ENCODE measurements around the gene CYTH1. TPM values are rescaled to one million over a fixed set of nuclear protein-coding genes. Genes with fewer than 3 reads are reported as not detected.

Gene CYTH1
- polyA plus RNA-seq, 2 donors, result 36.0 to 52.8 TPM

DNA sequence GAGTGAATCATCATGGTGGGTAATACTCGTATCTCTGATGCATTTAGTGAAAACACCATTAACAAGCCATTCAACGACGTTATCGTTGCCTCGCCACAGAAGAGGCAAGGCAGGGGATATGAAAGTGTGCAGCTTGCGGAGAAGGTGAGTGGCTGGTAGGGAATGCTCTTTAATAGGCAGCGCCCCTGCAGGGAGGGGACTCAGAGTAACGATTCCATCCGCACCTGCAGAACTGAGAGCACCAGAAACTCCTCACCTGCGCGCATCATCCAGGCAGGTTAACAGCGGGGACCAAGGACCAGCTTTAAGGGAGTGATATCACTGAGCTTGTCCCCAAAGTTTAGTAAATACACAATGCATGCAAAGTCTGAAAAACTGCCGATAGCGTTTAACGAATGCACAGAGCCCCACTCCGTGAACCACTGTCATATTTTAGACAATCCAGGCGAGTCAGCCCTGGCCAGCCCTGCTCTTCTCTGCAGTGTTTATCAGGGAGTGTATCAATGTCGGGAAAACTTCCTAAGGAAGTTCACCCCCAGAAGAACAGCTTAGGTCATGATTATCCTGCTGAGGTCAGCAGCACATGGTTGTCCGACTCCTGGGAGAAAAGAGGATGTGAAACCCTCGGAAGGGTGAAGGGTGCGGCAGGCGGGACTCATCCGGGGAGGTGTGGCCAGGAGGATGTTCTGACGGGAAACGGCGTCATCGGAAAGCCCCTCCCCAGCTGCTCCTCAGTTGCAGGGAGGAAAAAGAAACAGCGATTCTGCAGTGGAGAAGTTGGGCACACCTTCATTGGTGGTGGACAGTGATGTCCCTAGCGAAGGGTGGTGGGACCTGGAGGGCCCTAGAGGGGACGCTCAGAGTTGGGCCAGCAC, 136.4 kb downstream of the CYTH1 start:
- Histone ChIP-seq H3K27ac (ENCODE audit: low read depth in 2 of 2, low read length in 1 of 2) (no peak overlapping the region), H3K4me3 (ENCODE audit: low read depth in 1 of 2, low read length in 2 of 2) (no peak overlapping the region), H3K9me3 (ENCODE audit: control insufficient read depth in 2 of 2, insufficient read depth in 1 of 2, low read depth in 1 of 2, low read length in 1 of 2) (no peaks in the 10 kb centered on the region), H3K36me3 (ENCODE audit: control insufficient read depth in 2 of 2, insufficient read depth in 2 of 2, low read length in 1 of 2) (no peaks in the 10 kb centered on the region), H3K27me3 (ENCODE audit: control insufficient read depth in 1 of 2, insufficient read depth in 2 of 2, low read length in 2 of 2) (no peaks in the 10 kb centered on the region), H3K4me1 (ENCODE audit: control insufficient read depth in 2 of 2, insufficient read depth in 2 of 2, low read length in 1 of 2) (no peaks in the 10 kb centered on the region)
- 68 to 71% methylated on average over 30 of the region's 30 CpGs for WGBS, 2 donors

DNA sequence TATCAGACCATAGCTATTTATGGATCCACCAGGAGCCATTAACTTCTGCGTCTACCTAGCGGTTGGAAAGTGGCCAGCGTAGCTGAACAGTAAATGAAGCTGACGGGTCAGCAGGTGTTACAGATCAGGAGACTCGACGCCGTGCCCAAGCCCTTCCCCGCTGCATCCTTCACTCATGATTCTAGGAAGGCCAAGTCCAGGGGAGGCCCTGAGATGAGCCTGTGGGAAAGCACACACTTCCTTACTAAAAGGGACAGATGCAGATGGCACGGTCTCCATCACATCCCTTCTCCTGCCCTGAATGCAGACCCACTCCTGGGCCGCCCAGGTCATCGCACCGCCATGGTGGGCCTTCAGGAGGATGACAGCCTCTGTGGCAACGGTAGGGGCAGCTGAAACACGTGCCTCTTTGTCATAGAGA, 137.1 kb downstream of the CYTH1 start:
- Histone ChIP-seq H3K27ac (ENCODE audit: low read depth in 2 of 2, low read length in 1 of 2) (no peak overlapping the region), H3K9me3 (ENCODE audit: control insufficient read depth in 2 of 2, insufficient read depth in 1 of 2, low read depth in 1 of 2, low read length in 1 of 2) (no peaks in the 10 kb centered on the region), H3K4me3 (ENCODE audit: low read depth in 1 of 2, low read length in 2 of 2) (no peak overlapping the region), H3K27me3 (ENCODE audit: control insufficient read depth in 1 of 2, insufficient read depth in 2 of 2, low read length in 2 of 2) (no peaks in the 10 kb centered on the region), H3K36me3 (ENCODE audit: control insufficient read depth in 2 of 2, insufficient read depth in 2 of 2, low read length in 1 of 2) (no peaks in the 10 kb centered on the region), H3K4me1 (ENCODE audit: control insufficient read depth in 2 of 2, insufficient read depth in 2 of 2, low read length in 1 of 2) (no peaks in the 10 kb centered on the region)
- WGBS, 2 donors, result 89 to 92% methylated on average over 14 of the region's 14 CpGs

- Histone ChIP-seq H3K27ac (ENCODE audit: low read depth in 2 of 2, low read length in 1 of 2) (no peak overlapping the region), H3K27me3 (ENCODE audit: control insufficient read depth in 1 of 2, insufficient read depth in 2 of 2, low read length in 2 of 2) (no peaks in the 10 kb centered on the region), H3K4me3 (ENCODE audit: low read depth in 1 of 2, low read length in 2 of 2) (no peak overlapping the region), H3K36me3 (ENCODE audit: control insufficient read depth in 2 of 2, insufficient read depth in 2 of 2, low read length in 1 of 2) (no peaks in the 10 kb centered on the region), H3K4me1 (ENCODE audit: control insufficient read depth in 2 of 2, insufficient read depth in 2 of 2, low read length in 1 of 2) (no peaks in the 10 kb centered on the region), H3K9me3 (ENCODE audit: control insufficient read depth in 2 of 2, insufficient read depth in 1 of 2, low read depth in 1 of 2, low read length in 1 of 2) (no peaks in the 10 kb centered on the region)
- 73 to 86% methylated on average over 8 of the region's 8 CpGs for WGBS, 2 donors
These were observed 137.8 kb downstream of the CYTH1 start for GRCh38 chr17:78644224-78644623.

GRCh38 chr17:78643326-78643725, 138.7 kb downstream of the CYTH1 start:
- WGBS, 2 donors, result 88 to 89% methylated on average over 13 of the region's 13 CpGs

GRCh38 chr17:78642707-78643106, 139.4 kb downstream of the CYTH1 start:
- Histone ChIP-seq H3K27me3 (ENCODE audit: control insufficient read depth in 1 of 2, insufficient read depth in 2 of 2, low read length in 2 of 2) (no peaks in the 10 kb centered on the region), H3K9me3 (ENCODE audit: control insufficient read depth in 2 of 2, insufficient read depth in 1 of 2, low read depth in 1 of 2, low read length in 1 of 2) (no peaks in the 10 kb centered on the region), H3K4me3 (ENCODE audit: low read depth in 1 of 2, low read length in 2 of 2) (no peak overlapping the region), H3K27ac (ENCODE audit: low read depth in 2 of 2, low read length in 1 of 2) (no peak overlapping the region), H3K4me1 (ENCODE audit: control insufficient read depth in 2 of 2, insufficient read depth in 2 of 2, low read length in 1 of 2) (no peaks in the 10 kb centered on the region), H3K36me3 (ENCODE audit: control insufficient read depth in 2 of 2, insufficient read depth in 2 of 2, low read length in 1 of 2) (no peaks in the 10 kb centered on the region)
- 91 to 92% methylated on average over 1 of the region's 1 CpG for WGBS, 2 donors

More at GRCh38 chr17:78643326-78643725, 138.7 kb downstream of the CYTH1 start:
- H3K4me3 ChIP-seq (ENCODE audit: low read depth in 1 of 2, low read length in 2 of 2), result no peak overlapping the region
- no peaks in the 10 kb centered on the region for H3K27me3 ChIP-seq (ENCODE audit: control insufficient read depth in 1 of 2, insufficient read depth in 2 of 2, low read length in 2 of 2)
- no peaks in the 10 kb centered on the region for H3K4me1 ChIP-seq (ENCODE audit: control insufficient read depth in 2 of 2, insufficient read depth in 2 of 2, low read length in 1 of 2)
- H3K9me3 ChIP-seq (ENCODE audit: control insufficient read depth in 2 of 2, insufficient read depth in 1 of 2, low read depth in 1 of 2, low read length in 1 of 2), result no peaks in the 10 kb centered on the region
- H3K36me3 ChIP-seq (ENCODE audit: control insufficient read depth in 2 of 2, insufficient read depth in 2 of 2, low read length in 1 of 2), result no peaks in the 10 kb centered on the region
- H3K27ac ChIP-seq (ENCODE audit: low read depth in 2 of 2, low read length in 1 of 2), result no peak overlapping the region

DNA sequence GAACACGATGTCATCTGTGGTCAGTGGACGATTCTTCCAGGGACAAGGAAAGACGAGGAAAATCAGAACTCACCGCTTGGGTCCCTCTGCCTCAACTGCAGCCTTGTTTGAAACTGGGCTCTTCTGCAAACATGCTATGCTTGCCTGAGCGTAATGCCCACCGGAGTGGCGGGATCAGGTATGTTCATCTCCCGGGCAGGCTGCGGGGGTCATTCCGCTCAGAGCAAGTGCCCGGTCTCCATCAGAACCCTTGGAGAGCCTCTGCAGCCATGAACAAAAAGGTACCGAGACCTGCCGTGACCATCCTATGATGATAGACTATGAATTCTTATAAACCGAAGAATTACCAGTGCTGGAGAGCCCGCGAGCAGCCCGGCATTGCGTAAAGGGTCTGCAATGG, 140.4 kb downstream of the CYTH1 start:
- H3K4me1 ChIP-seq (ENCODE audit: control insufficient read depth in 2 of 2, insufficient read depth in 2 of 2, low read length in 1 of 2), result no peaks in the 10 kb centered on the region
- no peak overlapping the region for H3K27ac ChIP-seq (ENCODE audit: low read depth in 2 of 2, low read length in 1 of 2)
- no peaks in the 10 kb centered on the region for H3K27me3 ChIP-seq (ENCODE audit: control insufficient read depth in 1 of 2, insufficient read depth in 2 of 2, low read length in 2 of 2)
- no peaks in the 10 kb centered on the region for H3K9me3 ChIP-seq (ENCODE audit: control insufficient read depth in 2 of 2, insufficient read depth in 1 of 2, low read depth in 1 of 2, low read length in 1 of 2)
- 95 to 96% methylated on average over 18 of the region's 18 CpGs for WGBS, 2 donors
- no peaks in the 10 kb centered on the region for H3K36me3 ChIP-seq (ENCODE audit: control insufficient read depth in 2 of 2, insufficient read depth in 2 of 2, low read length in 1 of 2)
- H3K4me3 ChIP-seq (ENCODE audit: low read depth in 1 of 2, low read length in 2 of 2), result no peak overlapping the region

DNA sequence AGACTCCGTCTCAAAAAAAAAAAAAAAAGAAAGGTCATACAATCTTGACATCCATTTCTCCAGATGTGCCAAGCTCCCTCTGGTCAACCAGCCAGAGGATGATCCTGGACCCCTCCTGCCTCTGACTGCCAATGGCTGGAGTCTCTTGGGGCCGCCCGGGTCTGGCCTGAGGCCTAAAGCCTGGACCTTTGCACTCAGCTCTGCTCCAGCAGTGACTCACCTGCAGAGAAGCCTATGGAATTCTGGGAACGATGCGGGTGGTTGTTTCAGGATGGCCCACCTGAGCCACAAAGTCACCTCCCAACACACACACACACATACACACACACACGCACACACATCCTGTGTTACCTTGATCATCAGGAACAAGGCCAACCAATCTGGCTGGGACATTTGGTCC, 140.8 kb downstream of the CYTH1 start:
- Histone ChIP-seq H3K4me1 (ENCODE audit: control insufficient read depth in 2 of 2, insufficient read depth in 2 of 2, low read length in 1 of 2) (no peaks in the 10 kb centered on the region), H3K27ac (ENCODE audit: low read depth in 2 of 2, low read length in 1 of 2) (no peak overlapping the region), H3K27me3 (ENCODE audit: control insufficient read depth in 1 of 2, insufficient read depth in 2 of 2, low read length in 2 of 2) (no peaks in the 10 kb centered on the region), H3K4me3 (ENCODE audit: low read depth in 1 of 2, low read length in 2 of 2) (no peak overlapping the region), H3K9me3 (ENCODE audit: control insufficient read depth in 2 of 2, insufficient read depth in 1 of 2, low read depth in 1 of 2, low read length in 1 of 2) (no peaks in the 10 kb centered on the region), H3K36me3 (ENCODE audit: control insufficient read depth in 2 of 2, insufficient read depth in 2 of 2, low read length in 1 of 2) (no peaks in the 10 kb centered on the region)
- WGBS, 2 donors, result 79 to 98% methylated on average over 5 to 6 of the region's 6 CpGs

GRCh38 chr17:78640700-78641099, 141.4 kb downstream of the CYTH1 start:
- H3K4me3 ChIP-seq (ENCODE audit: low read depth in 1 of 2, low read length in 2 of 2), result no peak overlapping the region
- no peaks in the 10 kb centered on the region for H3K4me1 ChIP-seq (ENCODE audit: control insufficient read depth in 2 of 2, insufficient read depth in 2 of 2, low read length in 1 of 2)
- no peaks in the 10 kb centered on the region for H3K9me3 ChIP-seq (ENCODE audit: control insufficient read depth in 2 of 2, insufficient read depth in 1 of 2, low read depth in 1 of 2, low read length in 1 of 2)
- no peak overlapping the region for H3K27ac ChIP-seq (ENCODE audit: low read depth in 2 of 2, low read length in 1 of 2)
- 87% methylated on average over 4 of the region's 4 CpGs for WGBS, 2 donors
- H3K27me3 ChIP-seq (ENCODE audit: control insufficient read depth in 1 of 2, insufficient read depth in 2 of 2, low read length in 2 of 2), result no peaks in the 10 kb centered on the region
- no peaks in the 10 kb centered on the region for H3K36me3 ChIP-seq (ENCODE audit: control insufficient read depth in 2 of 2, insufficient read depth in 2 of 2, low read length in 1 of 2)

DNA sequence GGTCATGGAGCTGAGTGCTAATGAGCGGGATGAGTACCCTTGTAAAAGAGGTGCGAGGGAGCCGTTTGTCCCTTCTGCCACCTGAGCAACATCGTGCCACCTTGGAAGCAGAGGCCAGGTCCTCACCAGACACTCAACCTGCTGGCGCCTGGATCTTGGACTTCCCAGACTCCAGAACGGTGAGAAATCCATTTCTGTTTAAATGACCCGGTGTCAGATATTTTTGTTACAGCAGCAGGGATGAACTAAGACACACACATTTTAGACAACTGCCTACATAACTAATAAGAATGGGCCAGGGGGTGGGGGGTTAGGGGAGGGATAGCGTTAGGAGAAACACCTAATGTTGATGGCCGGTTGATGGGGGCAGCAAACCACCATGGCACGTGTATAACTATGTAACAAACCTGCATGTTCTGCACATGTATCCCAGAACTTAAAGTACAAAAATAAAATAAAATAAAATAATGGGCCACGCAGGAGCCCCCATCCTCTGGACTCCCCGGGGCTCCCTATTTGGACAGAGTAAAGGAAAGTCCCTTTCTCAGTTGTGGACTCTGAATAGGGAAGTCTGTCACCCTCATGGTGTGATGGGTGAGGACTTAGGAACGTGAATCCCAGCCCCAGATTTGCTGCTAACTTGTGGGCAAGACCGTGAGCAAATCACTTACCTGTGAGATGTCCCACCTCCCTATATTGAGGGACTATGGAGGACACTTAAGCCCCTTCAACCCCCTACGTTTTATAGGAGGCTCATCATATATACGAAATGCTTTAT, 144.2 kb downstream of the CYTH1 start:
- H3K4me3 ChIP-seq (ENCODE audit: low read depth in 1 of 2, low read length in 2 of 2), result no peak overlapping the region
- no peak overlapping the region for H3K27ac ChIP-seq (ENCODE audit: low read depth in 2 of 2, low read length in 1 of 2)
- no peaks in the 10 kb centered on the region for H3K36me3 ChIP-seq (ENCODE audit: control insufficient read depth in 2 of 2, insufficient read depth in 2 of 2, low read length in 1 of 2)
- H3K4me1 ChIP-seq (ENCODE audit: control insufficient read depth in 2 of 2, insufficient read depth in 2 of 2, low read length in 1 of 2), result no peaks in the 10 kb centered on the region
- H3K9me3 ChIP-seq (ENCODE audit: control insufficient read depth in 2 of 2, insufficient read depth in 1 of 2, low read depth in 1 of 2, low read length in 1 of 2), result no peaks in the 10 kb centered on the region
- H3K27me3 ChIP-seq (ENCODE audit: control insufficient read depth in 1 of 2, insufficient read depth in 2 of 2, low read length in 2 of 2), result no peaks in the 10 kb centered on the region
- WGBS, 2 donors, result 88 to 89% methylated on average over 16 of the region's 16 CpGs
